Breast epithelium (tissue), 4 donors: Measurements from ENCODE around the gene HOXB9. TPM values are rescaled to one million over a fixed set of nuclear protein-coding genes. Genes with fewer than 3 reads are reported as not detected.

Source experiments
- DNase-seq, 2 donors: peaks; one replicate each; pipeline ENCODE4 v3.0.0-alpha.2; 2019; ENCODE audit warnings: low spot score in 2 of 2
- H3K27ac ChIP-seq, 2 donors: fragments of 200-600 bp; sonication (generic) in 1 of 2; one replicate each; pipeline ENCODE4 v1.5.1; 2016 to 2019; ENCODE audit warnings: mild to moderate bottlenecking in 1 of 2
- H3K27me3 ChIP-seq, 2 donors: fragments of 200-600 bp; sonication (generic) in 1 of 2; one replicate each; pipeline versions ENCODE4 v1.5.1 to v1.6.0; 2017 to 2019; ENCODE audit warnings: control low read depth in 1 of 2, mild to moderate bottlenecking in 1 of 2
- H3K36me3 ChIP-seq: fragments of 200-600 bp; one replicate; pipeline ENCODE4 v1.5.1; 2019
- H3K4me1 ChIP-seq, 2 donors: fragments of 200-600 bp; sonication (generic); one replicate each; pipeline ENCODE4 v1.5.1; 2016 to 2019; ENCODE audit warnings: control low read depth in 1 of 2
- H3K4me3 ChIP-seq, 3 donors: fragments of 200-600 bp; sonication (generic); 1 replicate in 2 of 3; 2 replicates in 1 of 3; pipeline ENCODE4 v1.5.1; 2016 to 2019; ENCODE audit warnings: mild to moderate bottlenecking in 3 of 3, moderate library complexity in 2 of 3
- H3K9me3 ChIP-seq, 2 donors: fragments of 200-600 bp; sonication (generic) in 1 of 2; one replicate each; pipeline ENCODE4 v1.5.1; 2016 to 2019; ENCODE audit warnings: control low read depth in 1 of 2
- POLR2A ChIP-seq: fragments of 450-650 bp; IDR thresholded peaks from one replicate; pipeline ENCODE4 v1.6.1; 2016; ENCODE audit warnings: antibody characterized with exemption, mild to moderate bottlenecking, moderate library complexity
- POLR2AphosphoS5 ChIP-seq, 3 donors: sonication (generic); formaldehyde crosslinking; IDR thresholded peaks; one replicate each; pipeline ENCODE4 v1.6.1; 2017; ENCODE audit warnings: antibody characterized with exemption in 3 of 3
- intact Hi-C: fragments of 100-400 bp; cut with DNase I; formaldehyde crosslinking; loops from one replicate; pipeline ENCODE4 v1.15.1; 2023; ENCODE audit warnings: low total_unique reads
- total RNA-seq, 3 donors: library from RNA; depleted of rRNA; stranded (reverse); fragments of >200 nt; gene quantifications; one replicate each; pipeline ENCODE4 v1.1.0, GENCODE V29; 2016
- TF ChIP-seq, protein P1 (sequence below), 3 donors: fragments of 450-650 bp; IDR thresholded peaks; one replicate each; pipeline ENCODE4 v1.5.1; 2016 to 2017; ENCODE audit warnings: antibody characterized with exemption in 3 of 3, mild to moderate bottlenecking in 3 of 3, moderate library complexity in 3 of 3

Gene HOXB9
- total RNA-seq, 3 donors from 2014 or later: 0.32 to 0.44 (median 0.33) TPM

DNA sequence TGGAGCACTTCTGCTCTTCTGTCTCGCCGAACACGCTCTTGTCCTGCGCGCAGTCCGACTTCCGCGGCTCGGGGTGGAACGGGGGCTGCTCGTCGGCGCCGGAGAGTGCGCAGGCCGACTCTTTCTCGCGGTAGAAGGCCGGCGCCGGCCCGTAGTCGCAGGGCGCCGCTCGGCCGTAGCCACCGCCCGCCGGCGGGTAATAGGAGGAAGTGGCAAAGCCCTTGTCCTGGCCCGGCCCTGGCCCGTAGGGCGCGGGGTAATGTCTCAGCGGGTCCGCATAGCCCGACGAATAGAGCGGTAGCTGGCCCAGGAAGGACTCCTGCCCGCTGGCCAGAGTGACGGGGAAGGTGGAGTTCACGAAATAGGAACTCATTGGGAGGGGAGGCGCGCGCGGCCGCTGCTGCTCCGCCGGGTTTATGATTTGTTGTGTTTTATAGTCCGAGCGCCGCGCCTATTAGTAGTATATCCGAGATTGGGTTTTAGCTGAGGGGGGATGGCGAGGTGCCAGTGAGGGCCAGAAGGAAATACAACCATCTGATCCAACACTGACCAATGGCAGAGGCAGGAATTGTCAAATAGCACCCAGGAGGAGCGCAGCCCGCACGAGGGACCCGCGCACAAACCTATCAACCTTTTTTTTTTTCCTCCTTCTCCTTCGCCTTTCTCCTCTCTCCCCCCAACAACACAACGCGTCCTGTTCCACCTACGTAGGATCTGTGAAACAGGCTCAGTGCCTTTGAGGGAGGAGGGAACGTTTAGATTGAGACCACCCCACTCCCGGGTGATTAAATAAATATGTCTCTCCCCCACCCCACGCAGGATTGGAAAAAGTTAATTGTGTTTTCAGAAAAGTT lies 28.2 kb downstream of the HOXB9 start:
- TF ChIP-seq, protein P1, sequence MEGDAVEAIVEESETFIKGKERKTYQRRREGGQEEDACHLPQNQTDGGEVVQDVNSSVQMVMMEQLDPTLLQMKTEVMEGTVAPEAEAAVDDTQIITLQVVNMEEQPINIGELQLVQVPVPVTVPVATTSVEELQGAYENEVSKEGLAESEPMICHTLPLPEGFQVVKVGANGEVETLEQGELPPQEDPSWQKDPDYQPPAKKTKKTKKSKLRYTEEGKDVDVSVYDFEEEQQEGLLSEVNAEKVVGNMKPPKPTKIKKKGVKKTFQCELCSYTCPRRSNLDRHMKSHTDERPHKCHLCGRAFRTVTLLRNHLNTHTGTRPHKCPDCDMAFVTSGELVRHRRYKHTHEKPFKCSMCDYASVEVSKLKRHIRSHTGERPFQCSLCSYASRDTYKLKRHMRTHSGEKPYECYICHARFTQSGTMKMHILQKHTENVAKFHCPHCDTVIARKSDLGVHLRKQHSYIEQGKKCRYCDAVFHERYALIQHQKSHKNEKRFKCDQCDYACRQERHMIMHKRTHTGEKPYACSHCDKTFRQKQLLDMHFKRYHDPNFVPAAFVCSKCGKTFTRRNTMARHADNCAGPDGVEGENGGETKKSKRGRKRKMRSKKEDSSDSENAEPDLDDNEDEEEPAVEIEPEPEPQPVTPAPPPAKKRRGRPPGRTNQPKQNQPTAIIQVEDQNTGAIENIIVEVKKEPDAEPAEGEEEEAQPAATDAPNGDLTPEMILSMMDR (IDR thresholded peaks at IDR 0.05): no peak
- TF ChIP-seq POLR2AphosphoS5 (IDR thresholded peaks at IDR 0.05): peak in 2 of 3 donors; percentile 14 to 32
- peaks cover 0 to 10% of the 10 kb centered on the region in 2 donors for H3K4me1 ChIP-seq
- peak overlapping the region; percentile 49 to 70 (median 59) for H3K4me3 ChIP-seq
- intact Hi-C loops: no loop called here
- peak overlapping the region; percentile 14 to 85 for H3K27ac ChIP-seq
- peaks cover 0 to 95% of the 10 kb centered on the region in 2 donors for H3K27me3 ChIP-seq
- no peaks in the 10 kb centered on the region for H3K9me3 ChIP-seq
- no peak for DNase-seq
- H3K36me3 ChIP-seq: no peaks in the 10 kb centered on the region

- DNase-seq: no peak
- H3K27ac ChIP-seq: peak overlapping the region; percentile 14 to 85
- H3K4me1 ChIP-seq: peaks cover 0 to 10% of the 10 kb centered on the region in 2 donors
- H3K36me3 ChIP-seq: no peaks in the 10 kb centered on the region
- H3K9me3 ChIP-seq: no peaks in the 10 kb centered on the region
- no peak for TF ChIP-seq POLR2A
- TF ChIP-seq, protein P1 (IDR thresholded peaks at IDR 0.05): no peak
- no peak for TF ChIP-seq POLR2AphosphoS5 (IDR thresholded peaks at IDR 0.05)
- H3K27me3 ChIP-seq: peaks cover 0 to 95% of the 10 kb centered on the region in 2 donors
- intact Hi-C loops: no loop called here
- peak overlapping the region; percentile 49 to 70 (median 59) for H3K4me3 ChIP-seq
Observed at GRCh38 chr17:48597528-48597777, 28.7 kb downstream of the HOXB9 start.

DNA sequence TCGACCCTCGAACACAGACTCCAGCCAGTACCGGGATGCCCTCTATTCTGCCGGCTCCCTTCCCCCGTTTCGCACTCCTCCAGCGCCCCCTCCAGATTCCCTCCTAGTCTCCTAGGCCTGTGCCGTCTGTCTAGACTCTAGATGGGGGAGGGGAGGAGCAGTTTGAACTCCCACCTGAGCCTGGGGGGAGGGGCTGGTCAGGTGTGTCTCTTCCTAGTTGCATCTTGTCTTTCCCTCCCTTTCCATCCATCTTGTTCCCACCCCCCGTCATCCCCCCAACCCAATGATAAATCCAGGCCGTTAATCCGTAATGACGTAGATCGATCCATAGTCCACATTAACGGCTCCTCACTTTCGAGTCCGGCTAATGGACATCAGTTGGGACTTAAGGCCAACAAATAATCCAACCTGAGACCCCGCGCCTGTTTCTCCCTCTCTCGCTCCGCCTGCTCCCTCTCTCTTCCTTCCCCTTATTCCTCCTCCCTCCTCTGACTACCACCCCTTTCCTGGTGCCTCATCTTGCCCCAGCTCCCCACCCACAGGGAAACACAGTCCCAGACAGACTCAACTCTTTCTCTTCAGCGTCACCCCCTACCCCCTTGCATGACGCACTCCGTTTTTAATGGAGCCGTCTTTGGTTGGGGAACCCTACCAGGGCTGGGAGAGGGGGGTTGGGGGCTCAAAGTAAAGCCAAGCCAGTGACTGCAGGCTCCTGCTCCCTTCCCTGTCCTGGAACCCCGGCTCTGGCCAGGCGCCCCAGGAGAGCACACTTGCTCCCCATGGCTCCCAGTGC lies 29.2 kb downstream of the HOXB9 start:
- no peak for DNase-seq
- TF ChIP-seq POLR2AphosphoS5 (IDR thresholded peaks at IDR 0.05) (no peak), POLR2A (no peak)
- TF ChIP-seq, protein P1 (IDR thresholded peaks at IDR 0.05): no peak
- intact Hi-C loops: no loop called here
- Histone ChIP-seq H3K36me3 (no peaks in the 10 kb centered on the region), H3K4me3 (peak overlapping the region; percentile 49 to 70 (median 59)), H3K9me3 (no peaks in the 10 kb centered on the region), H3K4me1 (peaks cover 0 to 10% of the 10 kb centered on the region in 2 donors), H3K27me3 (peaks cover 0 to 95% of the 10 kb centered on the region in 2 donors), H3K27ac (peak overlapping the region in 1 of 2 donors; percentile 85)

GRCh38 chr17:48596000-48596734 lies 30.0 kb downstream of the HOXB9 start:
- Histone ChIP-seq H3K27ac (peak overlapping the region in 1 of 2 donors; percentile 38), H3K9me3 (no peaks in the 10 kb centered on the region), H3K36me3 (no peaks in the 10 kb centered on the region), H3K27me3 (peaks cover 0 to 94% of the 10 kb centered on the region in 2 donors), H3K4me1 (peaks cover 0 to 10% of the 10 kb centered on the region in 2 donors), H3K4me3 (peak overlapping the region in 2 of 3 donors; percentile 59 to 70)
- intact Hi-C loops: no loop called here
- no peak for DNase-seq
- TF ChIP-seq POLR2A (no peak), POLR2AphosphoS5 (IDR thresholded peaks at IDR 0.05) (no peak)
- TF ChIP-seq, protein P1 (IDR thresholded peaks at IDR 0.05): no peak
